CD4-positive, CD25-positive, alpha-beta regulatory T cell (primary cell): ENCODE results near the gene HS3ST4. TPM values are rescaled to one million over a fixed set of nuclear protein-coding genes. Genes with fewer than 3 reads are reported as not detected.
A peak's percentile ranks its signal among the peaks of the same experiment; 100 is the strongest.

Experiments used
- ATAC-seq, 2 donors: fragments of 150-1000 bp; cut with Tn5 transposase; one replicate each; pipeline ENCODE4 v1.10.0; 2021; ENCODE audit warnings: low read depth in 2 of 2, moderate number of reproducible peaks in 2 of 2, moderate library complexity in 1 of 2
- DNase-seq, 3 donors: peaks; one replicate each; pipeline versions ENCODE4 v3.0.0 to v3.0.0-alpha.2; 2012 to 2022; ENCODE audit warnings: mixed read lengths in 1 of 3
- H3K27ac ChIP-seq: one replicate; pipeline ENCODE4 v1.7.0; 2013; ENCODE audit warnings: mild to moderate bottlenecking, low read length; ENCODE audit not compliant: insufficient read depth, poor library complexity, severe bottlenecking
- H3K27me3 ChIP-seq: one replicate; pipeline ENCODE4 v1.7.0; 2013; ENCODE audit warnings: low read length; ENCODE audit not compliant: control insufficient read depth, insufficient read depth
- H3K36me3 ChIP-seq: one replicate; pipeline ENCODE4 v1.7.0; 2013; ENCODE audit warnings: mild to moderate bottlenecking, low read length, moderate library complexity; ENCODE audit not compliant: control insufficient read depth, insufficient read depth
- H3K4me1 ChIP-seq: 2 replicates; pipeline ENCODE4 v1.7.0; 2013; ENCODE audit warnings: mild to moderate bottlenecking, low read length; ENCODE audit not compliant: insufficient read depth, control insufficient read depth, poor library complexity, severe bottlenecking
- H3K4me3 ChIP-seq: one replicate; pipeline ENCODE4 v1.7.0; 2013; ENCODE audit warnings: low read depth, mild to moderate bottlenecking, low read length, moderate library complexity
- H3K9me3 ChIP-seq, 2 experiments: 1 replicate in 1 of 2; 2 replicates in 1 of 2; pipeline ENCODE4 v1.7.0; 2013; ENCODE audit warnings: low read length in 2 of 2, mild to moderate bottlenecking in 1 of 2, moderate library complexity in 1 of 2; ENCODE audit not compliant: control insufficient read depth in 2 of 2
- H3K27ac Mint-ChIP-seq, 3 donors: one replicate each; pipeline ENCODE4 v1.8.0; 2020 to 2022; ENCODE audit warnings: mild to moderate bottlenecking in 3 of 3, mixed read lengths in 3 of 3, moderate library complexity in 2 of 3
- H3K27me3 Mint-ChIP-seq: one replicate; pipeline ENCODE4 v1.8.0; 2022; ENCODE audit warnings: mild to moderate bottlenecking, mixed read lengths
- H3K36me3 Mint-ChIP-seq: one replicate; pipeline ENCODE4 v1.8.0; 2020; ENCODE audit warnings: mixed read lengths
- H3K4me1 Mint-ChIP-seq, 4 donors: one replicate each; pipeline ENCODE4 v1.8.0; 2020 to 2022; ENCODE audit warnings: mixed read lengths in 4 of 4, mild to moderate bottlenecking in 1 of 4
- H3K4me3 Mint-ChIP-seq, 4 donors: one replicate each; pipeline ENCODE4 v1.8.0; 2020 to 2022; ENCODE audit warnings: mild to moderate bottlenecking in 4 of 4, mixed read lengths in 4 of 4, moderate library complexity in 3 of 4
- H3K9me3 Mint-ChIP-seq, 7 donors: one replicate each; pipeline ENCODE4 v1.8.0; 2020 to 2022; ENCODE audit warnings: mixed read lengths in 7 of 7, mild to moderate bottlenecking in 3 of 7, moderate library complexity in 2 of 7
- polyA plus RNA-seq, 4 donors: library from polyadenylated mRNA; unstranded; fragments of 300-500 nt; fragmentation: Illumina TruSeq; gene quantifications; one replicate each; pipeline ENCODE4 v1.2.3, GENCODE V29; 2021
- total RNA-seq: library from RNA; stranded (reverse); gene quantifications from one replicate; pipeline ENCODE4 v1.2.3, GENCODE V29; 2022

Gene HS3ST4
- total and polyA plus RNA-seq, 5 donors from 2014 or later = not detected

GRCh38 chr16:26041952-26042668, 350.4 kb downstream of the HS3ST4 start:
- Mint-ChIP-seq H3K4me1 (no peaks in the 10 kb centered on the region), H3K4me3 (no peak overlapping the region), H3K27ac (no peak overlapping the region), H3K9me3 (peaks cover 0 to 2% (median 0%) of the 10 kb centered on the region in 7 donors), H3K36me3 (no peaks in the 10 kb centered on the region), H3K27me3 (no peaks in the 10 kb centered on the region)
- H3K36me3 ChIP-seq = no peaks in the 10 kb centered on the region
- H3K27me3 ChIP-seq = no peaks in the 10 kb centered on the region
- no peak overlapping the region for H3K27ac ChIP-seq
- ATAC-seq = no peak
- H3K4me1 ChIP-seq = no peaks in the 10 kb centered on the region
- H3K9me3 ChIP-seq = no peaks in the 10 kb centered on the region
- DNase-seq = no peak
- no peak overlapping the region for H3K4me3 ChIP-seq

GRCh38 chr16:26050472-26050871, 358.7 kb downstream of the HS3ST4 start:
- Mint-ChIP-seq H3K36me3 (no peaks in the 10 kb centered on the region), H3K4me1 (no peaks in the 10 kb centered on the region), H3K9me3 (peaks cover 0 to 7% (median 0%) of the 10 kb centered on the region in 7 donors), H3K27ac (no peak overlapping the region), H3K4me3 (no peak overlapping the region), H3K27me3 (peaks cover 4% of the 10 kb centered on the region)
- no peaks in the 10 kb centered on the region for H3K4me1 ChIP-seq
- H3K4me3 ChIP-seq = no peak overlapping the region
- H3K27ac ChIP-seq = no peak overlapping the region
- no peaks in the 10 kb centered on the region for H3K27me3 ChIP-seq
- no peaks in the 10 kb centered on the region for H3K36me3 ChIP-seq
- DNase-seq (no peak), ATAC-seq (no peak)
- H3K9me3 ChIP-seq = no peaks in the 10 kb centered on the region

- Histone ChIP-seq H3K36me3 (no peaks in the 10 kb centered on the region), H3K27ac (no peak overlapping the region), H3K4me3 (no peak overlapping the region), H3K4me1 (no peaks in the 10 kb centered on the region), H3K9me3 (no peaks in the 10 kb centered on the region), H3K27me3 (no peaks in the 10 kb centered on the region)
- no peak for ATAC-seq
- H3K27ac Mint-ChIP-seq = no peak overlapping the region
- H3K4me3 Mint-ChIP-seq = no peak overlapping the region
- peaks cover 0 to 7% (median 3%) of the 10 kb centered on the region in 7 donors for H3K9me3 Mint-ChIP-seq
- H3K36me3 Mint-ChIP-seq = no peaks in the 10 kb centered on the region
- DNase-seq = no peak
- H3K27me3 Mint-ChIP-seq = peaks cover 4% of the 10 kb centered on the region
- H3K4me1 Mint-ChIP-seq = no peaks in the 10 kb centered on the region
These were observed 359.3 kb downstream of the HS3ST4 start for GRCh38 chr16:26051063-26051462.

- Mint-ChIP-seq H3K36me3 (no peaks in the 10 kb centered on the region), H3K4me3 (no peak overlapping the region), H3K4me1 (no peaks in the 10 kb centered on the region), H3K27ac (no peak overlapping the region), H3K27me3 (peaks cover 4% of the 10 kb centered on the region), H3K9me3 (peaks cover 0 to 6% (median 3%) of the 10 kb centered on the region in 7 donors)
- ATAC-seq (no peak), DNase-seq (no peak)
- Histone ChIP-seq H3K36me3 (no peaks in the 10 kb centered on the region), H3K4me3 (no peak overlapping the region), H3K4me1 (no peaks in the 10 kb centered on the region), H3K27ac (no peak overlapping the region), H3K9me3 (no peaks in the 10 kb centered on the region), H3K27me3 (no peaks in the 10 kb centered on the region)
These were observed 362.1 kb downstream of the HS3ST4 start for GRCh38 chr16:26053889-26054288.

GRCh38 chr16:26058326-26058725, 366.6 kb downstream of the HS3ST4 start:
- no peak overlapping the region for H3K27ac ChIP-seq
- H3K4me3 Mint-ChIP-seq = no peak overlapping the region
- no peaks in the 10 kb centered on the region for H3K36me3 Mint-ChIP-seq
- peak overlapping the region in 1 of 3 donors; percentile 63 for H3K27ac Mint-ChIP-seq
- H3K4me1 Mint-ChIP-seq = no peaks in the 10 kb centered on the region
- H3K9me3 Mint-ChIP-seq = peaks cover 0 to 6% (median 4%) of the 10 kb centered on the region in 7 donors
- no peak overlapping the region for H3K4me3 ChIP-seq
- peaks cover 4% of the 10 kb centered on the region for H3K27me3 Mint-ChIP-seq
- no peaks in the 10 kb centered on the region for H3K27me3 ChIP-seq
- no peaks in the 10 kb centered on the region for H3K4me1 ChIP-seq
- no peak for ATAC-seq
- no peaks in the 10 kb centered on the region for H3K9me3 ChIP-seq
- DNase-seq = no peak
- no peaks in the 10 kb centered on the region for H3K36me3 ChIP-seq

- Mint-ChIP-seq H3K4me3 (no peak overlapping the region), H3K36me3 (no peaks in the 10 kb centered on the region), H3K27me3 (no peaks in the 10 kb centered on the region), H3K9me3 (peaks cover 0 to 5% (median 2%) of the 10 kb centered on the region in 7 donors), H3K27ac (no peak overlapping the region), H3K4me1 (no peaks in the 10 kb centered on the region)
- no peaks in the 10 kb centered on the region for H3K4me1 ChIP-seq
- no peak overlapping the region for H3K27ac ChIP-seq
- no peaks in the 10 kb centered on the region for H3K27me3 ChIP-seq
- no peak for DNase-seq
- no peaks in the 10 kb centered on the region for H3K36me3 ChIP-seq
- no peak for ATAC-seq
- no peak overlapping the region for H3K4me3 ChIP-seq
- no peaks in the 10 kb centered on the region for H3K9me3 ChIP-seq
These were observed 378.7 kb downstream of the HS3ST4 start for GRCh38 chr16:26070302-26071100.

- Mint-ChIP-seq H3K27ac (no peak overlapping the region), H3K4me3 (no peak overlapping the region), H3K27me3 (no peaks in the 10 kb centered on the region), H3K9me3 (peaks cover 0 to 5% (median 2%) of the 10 kb centered on the region in 7 donors), H3K4me1 (no peaks in the 10 kb centered on the region), H3K36me3 (no peaks in the 10 kb centered on the region)
- DNase-seq (no peak), ATAC-seq (no peak)
- Histone ChIP-seq H3K27ac (no peak overlapping the region), H3K9me3 (no peaks in the 10 kb centered on the region), H3K36me3 (no peaks in the 10 kb centered on the region), H3K4me1 (no peaks in the 10 kb centered on the region), H3K27me3 (no peaks in the 10 kb centered on the region), H3K4me3 (no peak overlapping the region)
These were observed 379.5 kb downstream of the HS3ST4 start for GRCh38 chr16:26071101-26071866.
